Liver (tissue), 9 donors: Measurements from ENCODE around the gene RERE. TPM values are rescaled to one million over a fixed set of nuclear protein-coding genes. Genes with fewer than 3 reads are reported as not detected.

Experiments used
- DNase-seq: peaks from one replicate; pipeline ENCODE4 v3.0.0-alpha.2; 2017; ENCODE audit warnings: low spot score
- H3K27ac ChIP-seq, 2 donors: one replicate each; pipeline ENCODE4 v1.7.0; 2013; ENCODE audit warnings: inconsistent platforms in 2 of 2, low read length in 2 of 2, control low read depth in 1 of 2, low read depth in 1 of 2, mild to moderate bottlenecking in 1 of 2
- H3K27me3 ChIP-seq, 4 donors: one replicate each; pipeline versions ENCODE4 v1.6.1 to v1.7.0; 2013; ENCODE audit warnings: low read length in 3 of 4, inconsistent platforms in 1 of 4, mild to moderate bottlenecking in 1 of 4, moderate library complexity in 1 of 4; ENCODE audit not compliant: control insufficient read depth in 4 of 4, insufficient read depth in 4 of 4
- H3K36me3 ChIP-seq, 4 donors: one replicate each; pipeline versions ENCODE4 v1.6.1 to v1.7.0; 2013; ENCODE audit warnings: low read length in 3 of 4, mild to moderate bottlenecking in 3 of 4, low read depth in 1 of 4, moderate library complexity in 1 of 4; ENCODE audit not compliant: control insufficient read depth in 4 of 4, insufficient read depth in 3 of 4
- H3K4me1 ChIP-seq, 4 donors: one replicate each; pipeline versions ENCODE4 v1.6.1 to v1.7.0; 2013; ENCODE audit warnings: low read length in 3 of 4, mild to moderate bottlenecking in 3 of 4, moderate library complexity in 1 of 4; ENCODE audit not compliant: control insufficient read depth in 4 of 4, insufficient read depth in 4 of 4
- H3K4me3 ChIP-seq, 3 donors: one replicate each; pipeline versions ENCODE4 v1.6.1 to v1.7.0; 2013; ENCODE audit warnings: low read length in 3 of 3, control low read depth in 1 of 3, low read depth in 1 of 3, mild to moderate bottlenecking in 1 of 3
- H3K9ac ChIP-seq, 2 donors: one replicate each; pipeline ENCODE4 v1.7.0; 2013; ENCODE audit warnings: low read length in 2 of 2, mild to moderate bottlenecking in 2 of 2, moderate library complexity in 2 of 2, control low read depth in 1 of 2, low read depth in 1 of 2
- H3K9me3 ChIP-seq, 4 donors: one replicate each; pipeline versions ENCODE4 v1.6.1 to v1.7.0; 2013; ENCODE audit warnings: low read length in 3 of 4; ENCODE audit not compliant: control insufficient read depth in 4 of 4
- ATF3 ChIP-seq: IDR thresholded peaks from 2 replicates; pipeline ENCODE4 v1.6.1; 2016; ENCODE audit warnings: antibody characterized with exemption
- EGR1 ChIP-seq, 2 donors: IDR thresholded peaks; 2 replicates each; pipeline ENCODE4 v1.6.1; 2016 to 2018; ENCODE audit warnings: antibody characterized with exemption in 2 of 2, low read depth in 2 of 2
- FOXA1 ChIP-seq: IDR thresholded peaks from 2 replicates; pipeline ENCODE4 v1.6.1; 2016; ENCODE audit warnings: antibody characterized with exemption
- FOXA2 ChIP-seq: IDR thresholded peaks from 2 replicates; pipeline ENCODE4 v1.6.1; 2016; ENCODE audit warnings: antibody characterized with exemption
- GABPA ChIP-seq, 2 donors: IDR thresholded peaks in 1 of 2; conservative IDR thresholded peaks in 1 of 2; 2 replicates each; pipeline ENCODE4 v1.6.1; 2016; ENCODE audit warnings: antibody characterized with exemption in 2 of 2, mild to moderate bottlenecking in 1 of 2, moderate library complexity in 1 of 2
- HNF4A ChIP-seq, 2 donors: conservative IDR thresholded peaks; 2 replicates each; pipeline ENCODE4 v1.6.1; 2016; ENCODE audit warnings: antibody characterized with exemption in 2 of 2, mild to moderate bottlenecking in 2 of 2
- JUND ChIP-seq, 2 donors: IDR thresholded peaks; 2 replicates each; pipeline ENCODE4 v1.6.1; 2016; ENCODE audit warnings: antibody characterized with exemption in 2 of 2
- NR2F2 ChIP-seq: IDR thresholded peaks from 2 replicates; pipeline ENCODE4 v1.6.1; 2016; ENCODE audit warnings: antibody characterized with exemption
- RAD21 ChIP-seq, 2 donors: IDR thresholded peaks; 2 replicates each; pipeline ENCODE4 v1.6.1; 2016; ENCODE audit warnings: antibody characterized with exemption in 2 of 2, mild to moderate bottlenecking in 2 of 2
- REST ChIP-seq: IDR thresholded peaks from 2 replicates; pipeline ENCODE4 v1.6.1; 2016; ENCODE audit warnings: antibody characterized with exemption, mild to moderate bottlenecking
- RXRA ChIP-seq, 2 donors: IDR thresholded peaks; 2 replicates each; pipeline ENCODE4 v1.6.1; 2017 to 2018; ENCODE audit warnings: antibody characterized with exemption in 2 of 2, mild to moderate bottlenecking in 1 of 2
- SP1 ChIP-seq: IDR thresholded peaks from 2 replicates; pipeline ENCODE4 v1.6.1; 2018; ENCODE audit warnings: antibody characterized with exemption, mild to moderate bottlenecking
- TAF1 ChIP-seq: conservative IDR thresholded peaks from 2 replicates; pipeline ENCODE4 v1.6.1; 2016; ENCODE audit warnings: antibody characterized with exemption, mild to moderate bottlenecking
- YY1 ChIP-seq: IDR thresholded peaks from 2 replicates; pipeline ENCODE4 v1.6.1; 2016; ENCODE audit warnings: antibody characterized with exemption, mild to moderate bottlenecking
- ZBTB33 ChIP-seq: IDR thresholded peaks from 2 replicates; pipeline ENCODE4 v1.6.1; 2016; ENCODE audit warnings: antibody characterized with exemption
- WGBS: extraction: QIAGEN DNeasy Blood & Tissue Kit; methylation state at CpG from one replicate; pipeline ENCODE4 v1.1.7; 2013; 5-methylcytosine and 5-hydroxymethylcytosine counted together
- polyA plus RNA-seq, 2 donors: library from polyadenylated mRNA; stranded (reverse) in 1 of 2; unstranded in 1 of 2; fragments of 200-250 nt in 1 of 2; fragments of >200 nt in 1 of 2; fragmentation: Nextera tagmentation in 1 of 2; extraction: Ambion mirVana in 1 of 2; gene quantifications; one replicate each; pipeline versions ENCODE4 v1.2.1 to v1.2.3, GENCODE V29; 2013 to 2015
- total RNA-seq, 2 donors: library from RNA; depleted of rRNA; stranded (reverse); fragments of >200 nt; gene quantifications; one replicate each; pipeline ENCODE4 v1.2.3, GENCODE V29; 2014
- TF ChIP-seq, protein P1 (sequence below): fragments of 150-350 bp; IDR thresholded peaks from 2 replicates; pipeline ENCODE4 v1.5.1; 2017; ENCODE audit warnings: improper control_type of control experiment, low read depth, low read length; ENCODE audit not compliant: missing input control
- TF ChIP-seq, protein P2 (sequence below): IDR thresholded peaks from 2 replicates; pipeline ENCODE4 v1.6.1; 2016; ENCODE audit warnings: antibody characterized with exemption
- donor health status: healthy.
- donor health status: healthy.
- donor health status: healthy.
- donor health status: healthy.
- donor health status: healthy.

Gene RERE
- total and polyA plus RNA-seq, 4 donors, result 9.8 to 49.1 (median 24.8) TPM

- H3K9ac ChIP-seq, result no peak overlapping the region
- DNase-seq, result no peak
- H3K4me1 ChIP-seq, result peaks cover 3 to 12% (median 9%) of the 10 kb centered on the region in 4 donors
- H3K27ac ChIP-seq, result no peak overlapping the region
- H3K36me3 ChIP-seq, result no peaks in the 10 kb centered on the region
- H3K9me3 ChIP-seq, result no peaks in the 10 kb centered on the region
- no peak for TF ChIP-seq NR2F2
- no peak for TF ChIP-seq RXRA (IDR thresholded peaks at IDR 0.05)
- no peak overlapping the region for H3K4me3 ChIP-seq
- WGBS, result 93% methylated on average over 21 of the region's 21 CpGs
- no peaks in the 10 kb centered on the region for H3K27me3 ChIP-seq
Observed at GRCh38 chr1:8845104-8846097, 28.0 kb upstream of the RERE start.

DNA sequence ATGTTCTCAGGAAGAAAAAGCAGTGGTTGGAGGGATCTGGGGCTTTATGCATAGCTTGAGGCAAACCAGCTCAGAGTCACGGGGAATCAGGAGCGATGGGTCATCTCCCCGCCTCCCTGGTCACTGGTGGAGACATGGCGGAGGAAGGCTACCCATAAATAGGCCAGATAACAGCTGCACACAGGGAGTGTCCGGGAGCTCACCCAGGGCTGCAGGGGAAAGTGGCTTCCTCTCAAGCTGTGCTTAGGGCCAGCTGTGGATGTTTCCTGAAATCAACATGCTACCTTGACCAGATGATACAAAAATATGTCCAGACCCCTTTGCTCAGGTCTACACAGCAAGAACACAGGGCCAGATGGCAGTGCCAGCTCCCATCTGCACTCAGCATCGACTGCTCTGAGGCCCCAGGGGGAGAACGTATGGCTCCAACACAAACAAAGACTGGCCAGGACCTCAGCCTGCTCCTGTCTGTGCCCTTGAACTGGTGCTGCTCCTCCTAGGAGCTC is 27.1 kb upstream of the RERE start:
- DNase-seq, result no peak
- H3K4me1 ChIP-seq, result peaks cover 3 to 12% (median 9%) of the 10 kb centered on the region in 4 donors
- no peaks in the 10 kb centered on the region for H3K36me3 ChIP-seq
- no peak overlapping the region for H3K4me3 ChIP-seq
- no peaks in the 10 kb centered on the region for H3K27me3 ChIP-seq
- H3K27ac ChIP-seq, result no peak overlapping the region
- 69% methylated on average over 7 of the region's 7 CpGs for WGBS
- H3K9me3 ChIP-seq, result no peaks in the 10 kb centered on the region
- H3K9ac ChIP-seq, result no peak overlapping the region
- no peak for TF ChIP-seq ZBTB33
- TF ChIP-seq ATF3, result no peak
- no peak for TF ChIP-seq RXRA (IDR thresholded peaks at IDR 0.05)
- no peak for TF ChIP-seq YY1
- TF ChIP-seq JUND (IDR thresholded peaks at IDR 0.05), result no peak
- TF ChIP-seq EGR1 (IDR thresholded peaks at IDR 0.05; ENCODE audit: low read depth in 2 of 2), result no peak
- TF ChIP-seq, protein P1, sequence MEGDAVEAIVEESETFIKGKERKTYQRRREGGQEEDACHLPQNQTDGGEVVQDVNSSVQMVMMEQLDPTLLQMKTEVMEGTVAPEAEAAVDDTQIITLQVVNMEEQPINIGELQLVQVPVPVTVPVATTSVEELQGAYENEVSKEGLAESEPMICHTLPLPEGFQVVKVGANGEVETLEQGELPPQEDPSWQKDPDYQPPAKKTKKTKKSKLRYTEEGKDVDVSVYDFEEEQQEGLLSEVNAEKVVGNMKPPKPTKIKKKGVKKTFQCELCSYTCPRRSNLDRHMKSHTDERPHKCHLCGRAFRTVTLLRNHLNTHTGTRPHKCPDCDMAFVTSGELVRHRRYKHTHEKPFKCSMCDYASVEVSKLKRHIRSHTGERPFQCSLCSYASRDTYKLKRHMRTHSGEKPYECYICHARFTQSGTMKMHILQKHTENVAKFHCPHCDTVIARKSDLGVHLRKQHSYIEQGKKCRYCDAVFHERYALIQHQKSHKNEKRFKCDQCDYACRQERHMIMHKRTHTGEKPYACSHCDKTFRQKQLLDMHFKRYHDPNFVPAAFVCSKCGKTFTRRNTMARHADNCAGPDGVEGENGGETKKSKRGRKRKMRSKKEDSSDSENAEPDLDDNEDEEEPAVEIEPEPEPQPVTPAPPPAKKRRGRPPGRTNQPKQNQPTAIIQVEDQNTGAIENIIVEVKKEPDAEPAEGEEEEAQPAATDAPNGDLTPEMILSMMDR, result no peak
- TF ChIP-seq GABPA (IDR thresholded peaks at IDR 0.05 in 1 of 2, conservative IDR thresholded peaks at IDR 0.05 in 1 of 2), result no peak
- TF ChIP-seq FOXA1, result no peak

DNA sequence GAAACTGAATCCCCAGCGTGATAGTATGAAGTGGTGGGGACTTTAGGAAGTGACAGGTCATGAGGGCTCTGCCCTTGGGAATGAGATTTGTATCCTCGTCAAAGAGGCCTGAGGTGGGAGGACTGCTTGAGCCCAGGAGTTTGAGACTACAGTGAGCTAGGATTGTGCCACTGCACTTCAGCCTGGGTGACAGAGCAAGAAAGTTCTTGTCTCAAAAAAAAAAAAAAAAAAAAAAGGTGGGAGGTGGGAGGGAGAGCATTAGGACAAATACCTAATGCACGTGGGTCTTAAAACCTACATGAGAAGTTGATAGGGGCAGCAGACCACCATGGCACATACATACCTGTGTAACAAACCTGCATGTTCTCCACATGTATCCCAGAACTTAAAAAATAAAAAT is 24.0 kb upstream of the RERE start:
- no peak overlapping the region for H3K9ac ChIP-seq
- no peaks in the 10 kb centered on the region for H3K9me3 ChIP-seq
- no peak for DNase-seq
- H3K36me3 ChIP-seq, result no peaks in the 10 kb centered on the region
- no peaks in the 10 kb centered on the region for H3K27me3 ChIP-seq
- WGBS, result 84% methylated on average over 3 of the region's 3 CpGs
- no peak overlapping the region for H3K27ac ChIP-seq
- TF ChIP-seq FOXA2, result no peak
- TF ChIP-seq TAF1, result no peak
- TF ChIP-seq, protein P2, sequence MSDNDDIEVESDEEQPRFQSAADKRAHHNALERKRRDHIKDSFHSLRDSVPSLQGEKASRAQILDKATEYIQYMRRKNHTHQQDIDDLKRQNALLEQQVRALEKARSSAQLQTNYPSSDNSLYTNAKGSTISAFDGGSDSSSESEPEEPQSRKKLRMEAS, result no peak
- no peak for TF ChIP-seq HNF4A (conservative IDR thresholded peaks at IDR 0.05)
- TF ChIP-seq SP1, result no peak
- TF ChIP-seq EGR1 (IDR thresholded peaks at IDR 0.05; ENCODE audit: low read depth in 2 of 2), result no peak
- TF ChIP-seq GABPA (IDR thresholded peaks at IDR 0.05 in 1 of 2, conservative IDR thresholded peaks at IDR 0.05 in 1 of 2), result no peak
- no peak for TF ChIP-seq RXRA (IDR thresholded peaks at IDR 0.05)
- no peak for TF ChIP-seq YY1
- TF ChIP-seq RAD21 (IDR thresholded peaks at IDR 0.05), result no peak
- TF ChIP-seq JUND (IDR thresholded peaks at IDR 0.05), result no peak
- TF ChIP-seq REST, result no peak
- no peak overlapping the region for H3K4me3 ChIP-seq
- H3K4me1 ChIP-seq, result no peaks in the 10 kb centered on the region
